ENCODE results near the gene U2AF1L4.

Gene U2AF1L4

DNA sequence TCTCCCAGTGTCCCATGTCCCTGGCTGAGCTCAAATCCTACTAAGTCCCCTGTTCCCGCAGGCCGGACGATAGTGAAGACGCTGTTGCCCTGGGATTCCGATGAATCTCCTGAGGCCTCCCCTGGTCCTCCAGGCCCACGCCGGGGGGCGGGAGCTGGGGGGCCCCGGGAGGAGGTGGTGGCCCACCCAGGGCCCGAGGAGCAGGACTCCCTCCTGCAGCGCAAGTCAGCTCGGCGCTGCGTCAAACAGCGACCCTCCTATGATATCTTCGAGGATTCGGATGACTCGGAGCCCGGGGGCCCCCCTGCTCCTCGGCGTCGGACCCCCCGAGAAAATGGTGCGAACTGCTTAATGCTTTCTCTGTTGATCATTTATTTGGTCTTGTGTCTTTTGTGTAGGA, 21.5 kb downstream of the U2AF1L4 start:
- in situ Hi-C loops (cut with MboI; ENCODE audit: low pct_unique_long_range_greater_than_20kb, low sequenced_read_pairs, unreplicated experiment) = no loop called here
- TF ChIP-seq, protein P1, sequence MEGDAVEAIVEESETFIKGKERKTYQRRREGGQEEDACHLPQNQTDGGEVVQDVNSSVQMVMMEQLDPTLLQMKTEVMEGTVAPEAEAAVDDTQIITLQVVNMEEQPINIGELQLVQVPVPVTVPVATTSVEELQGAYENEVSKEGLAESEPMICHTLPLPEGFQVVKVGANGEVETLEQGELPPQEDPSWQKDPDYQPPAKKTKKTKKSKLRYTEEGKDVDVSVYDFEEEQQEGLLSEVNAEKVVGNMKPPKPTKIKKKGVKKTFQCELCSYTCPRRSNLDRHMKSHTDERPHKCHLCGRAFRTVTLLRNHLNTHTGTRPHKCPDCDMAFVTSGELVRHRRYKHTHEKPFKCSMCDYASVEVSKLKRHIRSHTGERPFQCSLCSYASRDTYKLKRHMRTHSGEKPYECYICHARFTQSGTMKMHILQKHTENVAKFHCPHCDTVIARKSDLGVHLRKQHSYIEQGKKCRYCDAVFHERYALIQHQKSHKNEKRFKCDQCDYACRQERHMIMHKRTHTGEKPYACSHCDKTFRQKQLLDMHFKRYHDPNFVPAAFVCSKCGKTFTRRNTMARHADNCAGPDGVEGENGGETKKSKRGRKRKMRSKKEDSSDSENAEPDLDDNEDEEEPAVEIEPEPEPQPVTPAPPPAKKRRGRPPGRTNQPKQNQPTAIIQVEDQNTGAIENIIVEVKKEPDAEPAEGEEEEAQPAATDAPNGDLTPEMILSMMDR (IDR thresholded peaks at IDR 0.05; ENCODE audit: extremely low read depth, insufficient read depth, missing control alignments) = no peak
- no peak for DNase-seq (ENCODE audit: low spot score)

DNA sequence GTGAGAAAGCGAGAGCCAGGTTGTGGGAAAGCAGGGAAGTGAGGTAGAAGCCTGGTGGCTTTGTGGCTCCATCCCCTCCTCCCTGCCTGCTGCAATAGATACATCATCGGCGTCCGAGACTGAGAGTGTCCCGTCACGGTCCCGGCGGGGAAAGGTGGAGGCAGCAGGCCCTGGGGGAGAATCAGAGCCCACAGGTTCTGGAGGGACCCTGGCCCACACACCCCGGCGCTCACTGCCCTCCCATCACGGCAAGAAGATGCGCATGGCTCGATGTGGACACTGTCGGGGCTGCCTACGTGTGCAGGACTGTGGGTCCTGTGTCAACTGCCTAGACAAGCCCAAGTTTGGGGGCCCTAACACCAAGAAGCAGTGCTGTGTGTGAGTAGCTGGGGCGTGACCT, 22.3 kb downstream of the U2AF1L4 start:
- in situ Hi-C loops (cut with MboI; ENCODE audit: low pct_unique_long_range_greater_than_20kb, low sequenced_read_pairs, unreplicated experiment) = no loop called here
- DNase-seq (ENCODE audit: low spot score) = no peak
- TF ChIP-seq, protein P1 (IDR thresholded peaks at IDR 0.05; ENCODE audit: extremely low read depth, insufficient read depth, missing control alignments) = no peak

DNA sequence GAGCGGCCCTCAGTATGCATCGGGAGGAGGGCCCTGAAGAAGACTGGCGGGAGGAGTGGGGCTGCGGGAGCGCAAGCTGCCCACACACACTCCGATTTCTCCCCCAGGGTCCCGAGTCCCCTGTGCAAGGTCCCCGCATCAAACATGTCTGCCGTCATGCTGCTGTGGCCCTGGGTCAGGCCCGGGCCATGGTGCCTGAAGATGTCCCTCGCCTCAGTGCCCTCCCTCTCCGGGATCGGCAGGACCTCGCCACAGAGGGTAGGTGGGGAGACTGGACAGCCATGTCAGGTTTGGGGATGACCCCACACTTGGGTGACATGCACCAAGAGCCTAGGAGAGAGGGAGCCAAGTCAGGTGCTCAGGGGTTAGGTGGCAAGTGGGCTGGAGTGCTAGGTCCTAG, 22.8 kb downstream of the U2AF1L4 start:
- DNase-seq (ENCODE audit: low spot score) = no peak
- TF ChIP-seq, protein P1 (IDR thresholded peaks at IDR 0.05; ENCODE audit: extremely low read depth, insufficient read depth, missing control alignments) = no peak
- in situ Hi-C loops (cut with MboI; ENCODE audit: low pct_unique_long_range_greater_than_20kb, low sequenced_read_pairs, unreplicated experiment) = no loop called here

DNA sequence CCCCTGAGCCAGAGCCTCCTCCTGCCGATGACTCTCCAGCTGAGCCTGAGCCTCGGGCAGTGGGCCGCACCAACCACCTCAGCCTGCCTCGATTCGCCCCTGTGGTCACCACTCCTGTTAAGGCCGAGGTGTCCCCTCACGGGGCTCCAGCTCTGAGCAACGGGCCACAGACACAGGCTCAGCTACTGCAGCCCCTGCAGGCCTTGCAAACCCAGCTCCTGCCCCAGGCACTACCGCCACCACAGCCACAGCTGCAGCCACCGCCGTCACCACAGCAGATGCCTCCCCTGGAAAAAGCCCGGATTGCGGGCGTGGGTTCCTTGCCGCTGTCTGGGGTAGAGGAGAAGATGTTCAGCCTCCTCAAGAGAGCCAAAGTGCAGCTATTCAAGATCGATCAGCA, 23.8 kb downstream of the U2AF1L4 start:
- no peak for DNase-seq (ENCODE audit: low spot score)
- in situ Hi-C loops (cut with MboI; ENCODE audit: low pct_unique_long_range_greater_than_20kb, low sequenced_read_pairs, unreplicated experiment) = no loop called here
- TF ChIP-seq, protein P1 (IDR thresholded peaks at IDR 0.05; ENCODE audit: extremely low read depth, insufficient read depth, missing control alignments) = no peak

DNA sequence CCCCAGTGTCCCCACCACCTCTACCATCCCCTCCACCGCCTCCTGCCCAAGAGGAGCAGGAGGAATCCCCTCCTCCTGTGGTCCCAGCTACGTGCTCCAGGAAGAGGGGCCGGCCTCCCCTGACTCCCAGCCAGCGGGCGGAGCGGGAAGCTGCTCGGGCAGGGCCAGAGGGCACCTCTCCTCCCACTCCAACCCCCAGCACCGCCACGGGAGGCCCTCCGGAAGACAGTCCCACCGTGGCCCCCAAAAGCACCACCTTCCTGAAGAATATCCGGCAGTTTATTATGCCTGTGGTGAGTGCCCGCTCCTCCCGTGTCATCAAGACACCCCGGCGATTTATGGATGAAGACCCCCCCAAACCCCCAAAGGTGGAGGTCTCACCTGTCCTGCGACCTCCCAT, 24.6 kb downstream of the U2AF1L4 start:
- in situ Hi-C loops (cut with MboI; ENCODE audit: low pct_unique_long_range_greater_than_20kb, low sequenced_read_pairs, unreplicated experiment) = no loop called here
- TF ChIP-seq, protein P1 (IDR thresholded peaks at IDR 0.05; ENCODE audit: extremely low read depth, insufficient read depth, missing control alignments) = no peak
- no peak for DNase-seq (ENCODE audit: low spot score)

DNA sequence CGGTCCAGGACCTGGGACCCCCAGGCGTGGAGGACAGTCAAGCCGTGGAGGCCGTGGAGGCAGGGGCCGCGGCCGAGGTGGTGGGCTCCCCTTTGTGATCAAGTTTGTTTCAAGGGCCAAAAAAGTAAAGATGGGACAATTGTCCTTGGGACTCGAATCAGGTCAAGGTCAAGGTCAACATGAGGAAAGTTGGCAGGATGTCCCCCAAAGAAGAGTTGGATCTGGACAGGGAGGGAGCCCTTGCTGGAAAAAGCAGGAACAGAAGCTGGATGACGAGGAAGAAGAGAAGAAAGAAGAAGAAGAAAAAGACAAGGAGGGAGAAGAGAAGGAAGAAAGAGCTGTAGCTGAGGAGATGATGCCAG, 25.1 kb downstream of the U2AF1L4 start:
- in situ Hi-C loops (cut with MboI; ENCODE audit: low pct_unique_long_range_greater_than_20kb, low sequenced_read_pairs, unreplicated experiment) = no loop called here
- TF ChIP-seq, protein P1 (IDR thresholded peaks at IDR 0.05; ENCODE audit: extremely low read depth, insufficient read depth, missing control alignments) = no peak
- no peak for DNase-seq (ENCODE audit: low spot score)

Measured in GM13977 (cell line).